Measurements from ENCODE around the gene PCSK9.

Gene PCSK9

DNA sequence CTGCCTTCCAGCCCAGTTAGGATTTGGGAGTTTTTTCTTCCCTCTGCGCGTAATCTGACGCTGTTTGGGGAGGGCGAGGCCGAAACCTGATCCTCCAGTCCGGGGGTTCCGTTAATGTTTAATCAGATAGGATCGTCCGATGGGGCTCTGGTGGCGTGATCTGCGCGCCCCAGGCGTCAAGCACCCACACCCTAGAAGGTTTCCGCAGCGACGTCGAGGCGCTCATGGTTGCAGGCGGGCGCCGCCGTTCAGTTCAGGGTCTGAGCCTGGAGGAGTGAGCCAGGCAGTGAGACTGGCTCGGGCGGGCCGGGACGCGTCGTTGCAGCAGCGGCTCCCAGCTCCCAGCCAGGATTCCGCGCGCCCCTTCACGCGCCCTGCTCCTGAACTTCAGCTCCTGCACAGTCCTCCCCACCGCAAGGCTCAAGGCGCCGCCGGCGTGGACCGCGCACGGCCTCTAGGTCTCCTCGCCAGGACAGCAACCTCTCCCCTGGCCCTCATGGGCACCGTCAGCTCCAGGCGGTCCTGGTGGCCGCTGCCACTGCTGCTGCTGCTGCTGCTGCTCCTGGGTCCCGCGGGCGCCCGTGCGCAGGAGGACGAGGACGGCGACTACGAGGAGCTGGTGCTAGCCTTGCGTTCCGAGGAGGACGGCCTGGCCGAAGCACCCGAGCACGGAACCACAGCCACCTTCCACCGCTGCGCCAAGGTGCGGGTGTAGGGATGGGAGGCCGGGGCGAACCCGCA lies at the start of gene PCSK9:
Gene PCSK9 (plus strand): TSS at position 207 of the 741 bp plus-strand sequence. CDS start 290 bp downstream, at position 497.
- DNase-seq = no peak

DNA sequence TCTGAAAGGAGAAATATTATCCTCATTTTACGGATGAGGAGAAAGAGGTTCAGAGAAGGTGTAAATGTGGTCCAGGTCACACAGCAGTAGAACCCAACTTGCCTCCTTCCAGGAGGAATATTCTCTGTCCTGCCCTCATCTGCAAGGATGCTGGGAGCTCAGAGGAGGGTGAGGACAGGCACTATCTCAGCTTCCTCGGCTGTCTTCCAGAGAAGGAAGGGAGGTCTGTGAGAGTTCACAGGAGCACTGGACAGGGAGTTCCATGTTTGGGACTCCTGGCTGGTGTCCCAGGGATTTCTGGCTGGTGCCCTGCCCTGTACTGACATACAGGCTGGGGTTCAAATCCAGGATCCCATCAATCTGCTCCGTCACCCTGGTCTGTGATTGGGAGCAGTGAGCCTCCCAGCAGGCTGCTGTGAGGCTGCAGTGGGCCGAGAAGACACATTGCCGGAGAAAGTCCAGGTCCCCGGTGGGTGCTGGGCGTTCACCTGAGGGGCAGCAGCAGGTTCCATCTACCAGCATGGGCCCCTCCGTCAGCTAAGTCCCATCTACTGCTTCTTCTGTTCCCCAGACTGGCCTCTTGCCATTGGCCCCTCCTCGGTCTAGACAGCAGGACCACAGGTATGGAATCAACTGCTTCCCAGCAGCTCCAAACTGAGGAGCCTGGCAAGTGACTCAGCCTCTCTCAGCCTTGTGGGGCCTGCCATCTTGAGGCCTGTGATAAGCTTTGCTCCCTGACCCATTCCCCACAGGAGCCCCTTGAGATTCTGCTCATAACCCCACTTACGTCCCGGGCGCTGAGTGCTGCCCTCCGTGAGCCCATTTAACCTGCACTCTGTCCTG lies 49.2 kb upstream of the PCSK9 start:
- DNase-seq = no peak

GRCh38 chr1:54990916-54991315 lies 48.4 kb upstream of the PCSK9 start:
- no peak for DNase-seq

DNA sequence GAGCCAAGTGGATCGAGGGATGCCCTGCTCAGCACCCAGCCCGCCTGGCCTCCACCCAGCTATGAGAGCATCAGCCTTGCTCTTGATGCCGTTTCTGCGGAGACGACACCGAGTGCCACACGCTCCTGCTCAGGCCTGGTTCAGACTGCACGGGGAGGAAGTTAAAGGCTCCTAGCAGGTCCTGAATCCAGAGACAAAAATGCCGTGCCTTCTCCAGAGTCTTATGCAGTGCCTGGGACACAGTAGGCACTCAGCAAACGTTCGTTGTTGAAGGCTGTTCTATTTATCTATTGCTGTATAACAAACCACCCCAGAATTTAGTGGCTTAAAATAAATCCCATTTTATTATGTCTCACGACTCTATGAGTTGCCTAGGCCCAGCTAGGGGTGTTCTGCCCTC lies 47.4 kb upstream of the PCSK9 start:
- no peak for DNase-seq

DNA sequence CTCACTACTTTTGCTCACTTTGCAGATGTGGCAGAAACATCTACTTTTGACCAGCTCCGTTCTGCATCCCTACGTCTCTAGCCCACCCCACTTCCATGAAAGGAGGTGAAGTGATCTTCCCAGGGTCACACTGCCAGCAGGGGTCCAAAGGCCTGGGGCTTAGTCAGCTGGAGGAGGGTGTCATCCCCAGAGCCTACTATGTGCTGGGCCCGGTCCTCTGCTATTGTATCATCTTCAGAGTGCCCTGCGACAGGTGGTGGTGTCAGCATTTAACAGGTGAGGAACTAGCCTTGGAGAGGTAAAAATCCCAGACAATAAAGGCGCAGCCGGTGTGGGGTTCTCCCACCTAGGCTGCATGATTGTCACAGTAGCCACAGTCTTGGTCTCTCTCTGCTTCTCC lies 46.2 kb upstream of the PCSK9 start:
- DNase-seq = no peak

- no peak for DNase-seq
These were observed 44.9 kb upstream of the PCSK9 start for GRCh38 chr1:54994355-54994990.

DNA sequence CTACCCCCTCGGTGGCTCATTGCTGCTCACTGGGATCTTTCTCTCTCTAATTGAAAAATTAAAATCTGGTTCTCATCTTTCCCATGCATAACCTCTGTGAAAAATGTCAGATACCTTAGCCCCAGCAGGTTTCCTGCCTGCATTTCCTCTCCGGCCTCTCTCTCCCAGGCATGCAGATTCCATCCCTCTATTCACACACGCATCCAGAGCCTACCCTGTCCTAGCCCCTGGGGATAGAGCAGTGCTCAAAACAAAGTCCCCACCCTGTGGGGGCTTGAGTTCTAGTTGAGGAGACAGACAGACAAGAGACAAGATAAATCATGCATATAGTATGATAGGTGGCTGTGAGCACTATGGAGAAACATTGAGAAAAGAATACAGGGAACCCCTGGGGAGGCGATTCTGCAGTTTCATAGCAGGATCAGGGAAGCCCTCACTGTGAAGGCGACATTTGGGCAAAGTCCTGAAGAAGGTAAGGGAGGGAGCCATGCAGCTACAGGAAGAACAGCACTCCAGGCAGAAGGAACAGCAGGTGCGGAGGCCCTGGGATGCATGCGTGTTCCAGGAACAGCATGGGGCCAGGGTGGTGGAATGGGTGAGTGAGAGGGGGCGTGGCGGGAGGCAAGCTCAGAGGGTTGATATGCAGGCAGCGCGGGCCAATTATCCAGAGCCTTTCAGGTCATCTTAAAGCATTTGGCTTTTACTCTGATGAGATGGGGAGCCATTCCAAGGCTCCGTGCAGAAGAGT lies 44.2 kb upstream of the PCSK9 start:
- DNase-seq = no peak

DNA sequence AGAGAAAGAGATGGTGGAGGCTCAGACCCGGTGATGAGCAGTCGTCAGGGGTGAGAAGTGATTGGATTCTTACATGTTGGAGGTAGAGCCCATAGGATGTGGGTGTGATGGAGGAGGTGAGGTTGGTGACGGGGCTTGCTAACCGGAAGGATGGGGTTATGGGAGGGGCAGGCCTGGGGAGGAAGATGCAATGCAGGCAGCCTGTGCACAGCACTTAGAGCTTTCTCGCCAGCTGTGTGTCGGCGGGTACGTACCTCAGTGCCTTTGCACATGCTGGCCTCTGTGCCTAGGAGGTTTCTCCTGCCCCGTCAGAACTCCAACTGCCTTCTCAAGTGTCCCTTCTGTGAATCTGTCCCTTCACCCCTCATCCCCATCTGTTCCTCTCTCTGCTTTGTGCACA lies 43.5 kb upstream of the PCSK9 start:
- DNase-seq = no peak

GRCh38 chr1:54996359-54996868 lies 42.9 kb upstream of the PCSK9 start:
- no peak for DNase-seq

GRCh38 chr1:54996869-54997710 lies 42.3 kb upstream of the PCSK9 start:
- DNase-seq = no peak

- no peak for DNase-seq
These were observed 41.7 kb upstream of the PCSK9 start for GRCh38 chr1:54997711-54997986.

GRCh38 chr1:54998100-54998499 lies 41.2 kb upstream of the PCSK9 start:
- DNase-seq = no peak

DNA sequence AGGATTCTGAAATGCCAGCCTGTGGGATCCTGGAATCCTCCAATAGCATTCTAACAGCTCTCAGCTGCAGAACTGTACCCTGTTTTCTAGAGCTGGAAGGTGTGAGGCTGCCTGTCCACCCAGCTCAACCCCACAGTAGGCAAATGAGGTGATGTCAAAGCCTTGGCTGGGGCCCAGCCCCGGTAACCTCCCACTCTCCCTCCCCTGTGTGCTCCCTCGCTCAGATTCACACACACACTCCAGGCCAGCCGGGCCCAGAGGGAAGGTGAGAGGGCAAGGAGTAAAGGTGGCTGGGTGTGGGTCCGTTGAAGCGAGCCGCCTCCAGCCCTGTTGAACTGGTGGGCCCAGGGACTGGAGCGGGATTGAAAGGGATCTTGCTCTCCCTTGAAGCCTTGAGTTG lies 40.7 kb upstream of the PCSK9 start, which contains the start of gene BSND:
Gene BSND (plus strand): TSS at position 257 of the 400 bp plus-strand sequence. CDS start 254 bp downstream, outside the sequence.
- no peak for DNase-seq

GRCh38 chr1:55000110-55001085 lies 39.0 kb upstream of the PCSK9 start:
- DNase-seq = no peak

GRCh38 chr1:55001311-55001710 lies 38.0 kb upstream of the PCSK9 start:
- DNase-seq = no peak

GRCh38 chr1:55002686-55003085 lies 36.7 kb upstream of the PCSK9 start:
- no peak for DNase-seq

DNA sequence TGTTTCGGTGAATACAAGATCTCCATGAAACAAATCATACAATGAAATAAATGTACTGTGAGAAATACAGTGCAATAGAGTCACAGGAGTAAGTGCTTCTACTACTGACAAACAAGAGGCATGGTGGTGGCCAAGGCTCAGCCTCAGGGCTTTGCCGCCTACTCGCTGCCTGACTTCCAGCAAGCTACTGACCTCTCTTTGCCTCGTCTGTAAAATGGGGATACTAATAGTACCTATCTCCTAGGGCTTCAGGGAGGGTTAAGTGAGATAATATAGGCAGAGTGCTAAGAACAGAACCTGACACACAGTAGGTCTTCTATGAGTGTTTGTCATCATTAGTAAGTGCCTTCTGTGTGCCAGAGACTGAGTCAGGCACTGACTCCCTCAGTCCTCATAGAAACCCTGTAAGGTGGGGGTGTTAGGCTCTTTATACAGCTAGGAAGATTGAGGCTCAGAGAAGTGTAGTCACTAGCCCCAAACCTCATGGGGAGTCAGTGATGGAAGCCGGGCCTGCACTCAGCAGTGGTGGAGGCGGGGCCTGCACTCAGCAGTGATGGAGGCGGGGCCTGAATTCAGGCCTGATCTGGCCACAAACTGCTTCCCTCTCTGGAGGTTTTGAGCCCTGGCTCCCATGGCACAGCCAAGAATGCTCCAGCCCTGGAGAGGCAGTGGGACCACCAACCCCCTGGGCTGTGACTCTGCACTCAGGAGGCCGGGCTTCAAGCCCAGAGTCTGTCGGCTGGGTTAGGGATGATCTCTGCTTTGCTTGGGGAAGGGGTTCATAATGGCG lies 33.8 kb upstream of the PCSK9 start:
- no peak for DNase-seq

- no peak for DNase-seq
These were observed 32.4 kb upstream of the PCSK9 start for GRCh38 chr1:55006931-55007330.

DNA sequence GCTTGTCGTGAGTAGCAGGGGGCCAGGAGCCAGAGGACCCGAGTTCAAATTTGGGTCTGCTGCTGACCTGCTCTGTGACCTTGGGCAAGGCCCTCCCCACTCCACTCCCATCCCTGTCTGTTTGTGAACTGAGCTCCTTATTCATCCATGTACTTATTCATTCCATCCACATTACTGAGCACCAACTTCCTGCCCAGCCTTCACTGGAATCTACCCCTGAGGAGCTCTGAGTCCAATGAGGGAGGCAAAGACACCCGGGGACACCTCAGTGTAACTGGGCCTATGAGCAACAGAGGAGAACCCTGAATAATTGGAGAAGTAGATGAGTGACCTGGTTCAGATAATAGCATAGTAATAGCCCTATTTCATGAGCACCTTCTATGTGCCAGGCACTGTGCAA lies 31.7 kb upstream of the PCSK9 start:
- no peak for DNase-seq

Data from NCI-H1436 treated with DMSO at 0.1 percent for 48 hours (cell line).